Measurements from ENCODE around the gene FAM168B. TPM values are rescaled to one million over a fixed set of nuclear protein-coding genes. Genes with fewer than 3 reads are reported as not detected.

The FAM168B gene
- polyA plus RNA-seq, 1 donor (not counting 4 experiments of a cell fraction or from before 2014, with no cell fraction given): 50.8 TPM

DNA sequence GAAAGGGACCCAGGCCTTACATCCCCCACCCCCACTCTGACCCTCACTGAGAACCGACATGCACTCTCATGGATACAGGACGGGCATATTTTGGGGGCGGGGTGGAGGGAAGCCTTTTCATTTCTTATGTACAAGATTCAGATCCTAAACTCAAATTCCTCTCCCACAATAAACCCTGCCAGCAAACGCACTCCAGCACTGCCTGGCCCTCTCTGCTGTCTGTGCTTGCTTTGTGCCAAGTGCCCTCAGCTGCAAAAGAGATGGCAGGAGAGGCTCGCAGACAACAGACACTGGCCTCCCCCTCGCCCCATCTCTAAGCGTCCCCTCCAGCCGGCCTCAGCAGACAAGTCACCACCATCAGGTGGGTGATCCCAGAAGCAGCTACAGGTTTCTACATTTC, 42.4 kb downstream of the FAM168B start:
- Histone ChIP-seq H2AFZ (ENCODE audit: control insufficient read depth, low read length) (no peak overlapping the region), H3K79me2 (ENCODE audit: control insufficient read depth, insufficient read depth, low read length) (peaks cover 18% of the 10 kb centered on the region), H3K9me1 (ENCODE audit: control insufficient read depth, extremely low read depth, insufficient read depth, low read length) (no peaks in the 10 kb centered on the region), H3K4me1 (ENCODE audit: control insufficient read depth, extremely low read depth, insufficient read depth, low read length) (no peaks in the 10 kb centered on the region), H3K4me2 (ENCODE audit: control insufficient read depth, extremely low read depth, insufficient read depth, low read depth, low read length) (no peak overlapping the region), H3K36me3 (ENCODE audit: control insufficient read depth in 2 of 2, extremely low read depth in 1 of 2, insufficient read depth in 2 of 2, low read length in 2 of 2) (peaks cover 32 to 49% of the 10 kb centered on the region in 2 experiments), H3K9me3 (ENCODE audit: control insufficient read depth, low read depth, low read length) (no peaks in the 10 kb centered on the region), H3K4me3 (ENCODE audit: control insufficient read depth in 2 of 3, extremely low read depth in 1 of 3, insufficient read depth in 2 of 3, low read depth in 1 of 3, low read length in 3 of 3) (no peak overlapping the region), H3K27ac (ENCODE audit: control insufficient read depth, insufficient read depth, low read length) (no peak overlapping the region), H3K9ac (ENCODE audit: control insufficient read depth, extremely low read depth, insufficient read depth, low read length) (no peak overlapping the region), H3K27me3 (ENCODE audit: control insufficient read depth, extremely low read depth, insufficient read depth, low read length) (no peaks in the 10 kb centered on the region), H4K20me1 (ENCODE audit: control insufficient read depth, extremely low read depth, insufficient read depth, low read length) (no peaks in the 10 kb centered on the region)
- FAIRE-seq: no peak
- no peak for TF ChIP-seq EZH2 (IDR thresholded peaks at IDR 0.05; ENCODE audit: low read length)
- TF ChIP-seq, protein P1, sequence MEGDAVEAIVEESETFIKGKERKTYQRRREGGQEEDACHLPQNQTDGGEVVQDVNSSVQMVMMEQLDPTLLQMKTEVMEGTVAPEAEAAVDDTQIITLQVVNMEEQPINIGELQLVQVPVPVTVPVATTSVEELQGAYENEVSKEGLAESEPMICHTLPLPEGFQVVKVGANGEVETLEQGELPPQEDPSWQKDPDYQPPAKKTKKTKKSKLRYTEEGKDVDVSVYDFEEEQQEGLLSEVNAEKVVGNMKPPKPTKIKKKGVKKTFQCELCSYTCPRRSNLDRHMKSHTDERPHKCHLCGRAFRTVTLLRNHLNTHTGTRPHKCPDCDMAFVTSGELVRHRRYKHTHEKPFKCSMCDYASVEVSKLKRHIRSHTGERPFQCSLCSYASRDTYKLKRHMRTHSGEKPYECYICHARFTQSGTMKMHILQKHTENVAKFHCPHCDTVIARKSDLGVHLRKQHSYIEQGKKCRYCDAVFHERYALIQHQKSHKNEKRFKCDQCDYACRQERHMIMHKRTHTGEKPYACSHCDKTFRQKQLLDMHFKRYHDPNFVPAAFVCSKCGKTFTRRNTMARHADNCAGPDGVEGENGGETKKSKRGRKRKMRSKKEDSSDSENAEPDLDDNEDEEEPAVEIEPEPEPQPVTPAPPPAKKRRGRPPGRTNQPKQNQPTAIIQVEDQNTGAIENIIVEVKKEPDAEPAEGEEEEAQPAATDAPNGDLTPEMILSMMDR (optimal IDR thresholded peaks at IDR 0.05 in 1 of 3, IDR thresholded peaks at IDR 0.05 in 1 of 3, conservative IDR thresholded peaks at IDR 0.05 in 1 of 3; ENCODE audit: extremely low read depth in 1 of 3, insufficient read depth in 2 of 3, low read length in 3 of 3): no peak
- dilution Hi-C loops (cut with MboI; ENCODE audit: extremely low pct_ligation_motif_present, low sequenced_read_pairs): no loop called here
- no peak for DNase-seq (ENCODE audit: low read depth, low spot score)

GRCh38 chr2:131049150-131049718, 44.0 kb downstream of the FAM168B start:
- Histone ChIP-seq H3K4me2 (ENCODE audit: control insufficient read depth, extremely low read depth, insufficient read depth, low read depth, low read length) (no peak overlapping the region), H3K27me3 (ENCODE audit: control insufficient read depth, extremely low read depth, insufficient read depth, low read length) (no peaks in the 10 kb centered on the region), H3K27ac (ENCODE audit: control insufficient read depth, insufficient read depth, low read length) (no peak overlapping the region), H4K20me1 (ENCODE audit: control insufficient read depth, extremely low read depth, insufficient read depth, low read length) (no peaks in the 10 kb centered on the region), H3K4me1 (ENCODE audit: control insufficient read depth, extremely low read depth, insufficient read depth, low read length) (no peaks in the 10 kb centered on the region), H3K79me2 (ENCODE audit: control insufficient read depth, insufficient read depth, low read length) (peaks cover 4% of the 10 kb centered on the region), H2AFZ (ENCODE audit: control insufficient read depth, low read length) (no peak overlapping the region), H3K9me3 (ENCODE audit: control insufficient read depth, low read depth, low read length) (no peaks in the 10 kb centered on the region), H3K9ac (ENCODE audit: control insufficient read depth, extremely low read depth, insufficient read depth, low read length) (no peak overlapping the region), H3K4me3 (ENCODE audit: control insufficient read depth in 2 of 3, extremely low read depth in 1 of 3, insufficient read depth in 2 of 3, low read depth in 1 of 3, low read length in 3 of 3) (no peak overlapping the region), H3K36me3 (ENCODE audit: control insufficient read depth in 2 of 2, extremely low read depth in 1 of 2, insufficient read depth in 2 of 2, low read length in 2 of 2) (peaks cover 22 to 40% of the 10 kb centered on the region in 2 experiments), H3K9me1 (ENCODE audit: control insufficient read depth, extremely low read depth, insufficient read depth, low read length) (no peaks in the 10 kb centered on the region)
- TF ChIP-seq, protein P1 (optimal IDR thresholded peaks at IDR 0.05 in 1 of 3, IDR thresholded peaks at IDR 0.05 in 1 of 3, conservative IDR thresholded peaks at IDR 0.05 in 1 of 3; ENCODE audit: extremely low read depth in 1 of 3, insufficient read depth in 2 of 3, low read length in 3 of 3): no peak
- no peak for TF ChIP-seq EZH2 (IDR thresholded peaks at IDR 0.05; ENCODE audit: low read length)
- no peak for FAIRE-seq
- DNase-seq (ENCODE audit: low read depth, low spot score): no peak
- dilution Hi-C loops (cut with MboI; ENCODE audit: extremely low pct_ligation_motif_present, low sequenced_read_pairs): no loop called here

All from keratinocyte (primary cell).